K562 (cell line): ENCODE results near the gene B3GALT4. TPM values are rescaled to one million over a fixed set of nuclear protein-coding genes. Genes with fewer than 3 reads are reported as not detected.
"Not testable (repeated sequence)": the region's sequence is repeated elsewhere in the genome, so short reads cannot be mapped to it uniquely, and the experiment has no call there.

Experiments
- ATAC-seq: fragments of 200-7000 bp; cut with Tn5 transposase; 3 replicates; pipeline ENCODE4 v1.9.1; 2020; ENCODE audit warnings: moderate library complexity
- BruUV-seq: library from RNA; stranded (reverse); fragments of 400-500 nt; replicated peaks from 2 replicates; lab custom pipeline; 2021; lab: Mats Ljungman, UMichigan
- CTCF ChIA-PET: fragments of 300-600 bp; formaldehyde crosslinking; extraction: SDS; loops from one replicate; lab custom pipeline; 2021; ENCODE audit warnings: low intra/inter-chr PET ratio; lab: Yijun Ruan, JAX
- POLR2A ChIA-PET: fragments of 300-600, 350-650 bp; sonication (Branson Sonifier 250); formaldehyde crosslinking; extraction: SDS; loops from one replicate; lab custom pipeline; 2021; ENCODE audit warnings: antibody characterized with exemption, inconsistent platforms; lab: Yijun Ruan, JAX
- DNase-seq, 4 experiments: peaks; one replicate each; pipeline versions ENCODE4 v3.0.0 to v3.0.0-alpha.2; 2011 to 2018; ENCODE audit warnings: low spot score in 3 of 4, mixed read lengths in 3 of 4; ENCODE audit errors: extremely low read depth in 1 of 4
- FAIRE-seq: peaks from 2 replicates; lab custom pipeline; 2011; peaks lifted over from hg19 to GRCh38; lab: Jason Lieb, UNC
- H2AFZ ChIP-seq: 2 replicates; pipeline ENCODE4 v1.6.0; 2011; ENCODE audit warnings: low read depth, low read length, control low read depth, inconsistent platforms
- H3K27ac ChIP-seq: fragments of 200-600 bp; 3 replicates; pipeline ENCODE4 v1.8.0; 2011; ENCODE audit warnings: low read depth, mild to moderate bottlenecking, control low read depth, inconsistent platforms, low read length, moderate library complexity, mixed read lengths; ENCODE audit errors: extremely low read depth
- H3K27me3 ChIP-seq, 2 experiments: fragments of 300-600 bp in 1 of 2; 2 replicates in 1 of 2; 3 replicates in 1 of 2; pipeline versions ENCODE4 v1.6.0 to v1.8.0; 2011; ENCODE audit warnings: inconsistent platforms in 2 of 2, low read length in 2 of 2, mild to moderate bottlenecking in 1 of 2, mixed read lengths in 1 of 2, moderate library complexity in 1 of 2; ENCODE audit not compliant: control insufficient read depth in 2 of 2, insufficient read depth in 2 of 2
- H3K36me3 ChIP-seq: fragments of 300-600 bp; 3 replicates; pipeline ENCODE4 v1.8.0; 2011; ENCODE audit warnings: mild to moderate bottlenecking, low read length, inconsistent platforms; ENCODE audit not compliant: control insufficient read depth, insufficient read depth
- H3K4me1 ChIP-seq, 2 experiments: fragments of 200-600 bp in 1 of 2; replicated peaks in 1 of 2; 2 replicates in 1 of 2; 3 replicates in 1 of 2; pipeline versions ENCODE4 v1.5.1 to v1.8.0; 2011; ENCODE audit warnings: inconsistent platforms in 2 of 2, low read length in 2 of 2, mild to moderate bottlenecking in 1 of 2, mixed read lengths in 1 of 2, moderate library complexity in 1 of 2; ENCODE audit not compliant: control insufficient read depth in 2 of 2, insufficient read depth in 2 of 2
- H3K4me2 ChIP-seq: 2 replicates; pipeline ENCODE4 v1.6.1; 2011; ENCODE audit warnings: low read length, control low read depth, inconsistent platforms, mixed read lengths; ENCODE audit not compliant: insufficient read depth
- H3K4me3 ChIP-seq: fragments of 200-600 bp; sonication (generic), shearing (Covaris generic); 2 replicates; pipeline ENCODE4 v1.5.1; 2016; ENCODE audit warnings: control low read depth, inconsistent platforms
- H3K79me2 ChIP-seq: fragments of 200-600 bp; 3 replicates; pipeline ENCODE4 v1.8.0; 2011; ENCODE audit warnings: low read length, inconsistent platforms; ENCODE audit not compliant: control insufficient read depth, insufficient read depth
- H3K9ac ChIP-seq, 2 experiments: 2 replicates each; pipeline versions ENCODE4 v1.6.0 to v1.6.1; 2011; ENCODE audit warnings: low read depth in 2 of 2, low read length in 2 of 2, control low read depth in 1 of 2, inconsistent platforms in 1 of 2, mild to moderate bottlenecking in 1 of 2, mixed read lengths in 1 of 2; ENCODE audit not compliant: insufficient read depth in 1 of 2
- H3K9me1 ChIP-seq: one replicate; pipeline ENCODE4 v1.6.0; 2011; ENCODE audit warnings: inconsistent platforms, mild to moderate bottlenecking, low read length, moderate library complexity; ENCODE audit not compliant: control insufficient read depth, insufficient read depth
- H3K9me3 ChIP-seq: replicated peaks from 2 replicates; pipeline ENCODE4 v1.5.1; 2011; ENCODE audit warnings: low read depth, low read length, inconsistent platforms; ENCODE audit not compliant: control insufficient read depth, insufficient read depth
- H4K20me1 ChIP-seq: replicated peaks from 2 replicates; pipeline ENCODE4 v1.6.1; 2011; ENCODE audit warnings: low read length, inconsistent platforms, mixed read lengths; ENCODE audit not compliant: control insufficient read depth, insufficient read depth
- CREBBP ChIP-seq: IDR thresholded peaks from one replicate; pipeline ENCODE4 v1.6.1; 2012; ENCODE audit warnings: low read depth, mild to moderate bottlenecking, control low read depth, inconsistent platforms, low read length
- RBM25 ChIP-seq: fragments of 200-400 bp; formaldehyde crosslinking; IDR thresholded peaks from 2 replicates; pipeline ENCODE4 v1.6.1; 2018; ENCODE audit warnings: low read length, low read depth, moderate library complexity; ENCODE audit not compliant: severe bottlenecking
- ZNF146 ChIP-seq: IDR thresholded peaks from one replicate; pipeline ENCODE4 v1.6.1; 2018; ENCODE audit warnings: missing compliant biosample characterization; ENCODE audit not compliant: unreplicated experiment
- WGBS: fragments of 100-300 bp; shearing (Covaris generic); methylation state at CpG from one replicate; pipeline ENCODE4 v1.1.6; 2016; ENCODE audit warnings: low coverage, mixed read lengths; ENCODE audit not compliant: insufficient coverage; ENCODE audit errors: missing lambda C conversion rate; 5-methylcytosine and 5-hydroxymethylcytosine counted together
- in situ Hi-C: fragments of 300-500 bp; cut with MboI; formaldehyde crosslinking; loops from 4 replicates; pipeline ENCODE4 v1.15.0; 2018; ENCODE audit warnings: inconsistent platforms, mixed read lengths
- intact Hi-C: fragments of 100-400 bp; cut with micrococcal nuclease; formaldehyde crosslinking; loops from 2 replicates; pipeline ENCODE4 v1.14.2; 2022
- polyA plus RNA-seq, 8 experiments: library from polyadenylated mRNA; depleted of rRNA in 4 of 8; stranded (reverse) in 5 of 8; unstranded in 3 of 8; fragments of >200 nt; fragmentation: Nextera tagmentation in 2 of 8; fragmentation: Illumina TruSeq in 1 of 8; extraction: Ambion mirVana in 2 of 8; extraction: Trizol in 1 of 8; gene quantifications; 2 replicates each; pipeline versions ENCODE4 v1.2.1 to v1.2.3, GENCODE V29; 2011 to 2014; ENCODE audit warnings: inconsistent platforms in 1 of 8, missing spikeins in 1 of 8
- total RNA-seq, 7 experiments: library from RNA; depleted of rRNA in 6 of 7; stranded (reverse); fragments of >200 nt in 6 of 7; fragmentation: Illumina TruSeq in 2 of 7; extraction: Trizol in 2 of 7; gene quantifications; 2 replicates each; pipeline versions ENCODE4 v1.2.1 to v1.2.3, GENCODE V29; 2011 to 2021; ENCODE audit warnings: low replicate concordance in 1 of 7

B3GALT4 gene
- total and polyA plus RNA-seq, 9 of the 15 experiments (the other 6 are each of a cell fraction or from before 2014, with no cell fraction given), result 0.11 to 1.3 (median 0.53) TPM; not detected in 1

DNA sequence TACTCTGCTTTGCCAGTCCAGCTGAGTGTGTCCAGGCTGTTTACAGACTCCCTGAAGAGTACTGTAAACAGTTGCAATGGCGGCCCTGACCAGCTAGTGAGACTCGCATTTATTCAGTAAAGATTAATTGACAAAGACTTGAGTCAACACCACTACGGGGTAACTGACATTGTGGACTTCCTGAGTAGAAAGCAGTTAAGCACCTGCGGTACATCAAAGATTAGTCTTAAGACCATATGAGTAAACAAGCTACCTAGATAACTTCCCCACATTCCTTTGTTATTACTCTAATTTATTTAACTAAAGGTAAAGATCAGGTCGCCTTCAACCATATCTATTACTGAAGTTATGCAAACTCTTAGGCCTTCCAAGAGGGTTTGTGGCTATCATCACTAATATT, 17.9 kb upstream of the B3GALT4 start:
- Histone ChIP-seq H3K9me3 (no peaks in the 10 kb centered on the region), H3K4me2 (no peak overlapping the region), H3K9me1 (no peaks in the 10 kb centered on the region), H3K4me3 (no peak overlapping the region), H3K4me1 (no peaks in the 10 kb centered on the region; a peak in 1 of 5 replicates), H3K27me3 (no peaks in the 10 kb centered on the region), H3K79me2 (no peaks in the 10 kb centered on the region), H3K9ac (no peak overlapping the region), H2AFZ (no peak overlapping the region), H3K27ac (no peak overlapping the region), H4K20me1 (no peaks in the 10 kb centered on the region)
- ChIA-PET POLR2A (interaction anchor here (0.7 to 2.9 kb wide), 3 partner anchors 10 to 725 kb away, joined by 3 to 20 read pairs (median 6); partner anchors contain the start of genes RPS18 and VPS52), CTCF (no interaction called here)
- in situ Hi-C loops (no loop called here), intact Hi-C loops (no loop called here)
- ATAC-seq, result no peak
- BruUV-seq, result no TSS peak
- DNase-seq, result no peak
- 79% methylated on average over 5 of the region's 5 CpGs for WGBS
- FAIRE-seq, result no peak
- TF ChIP-seq CREBBP, result no peak
- TF ChIP-seq, all 486 proteins: peak for 0
- peaks cover 57% of the 10 kb centered on the region for H3K36me3 ChIP-seq

DNA sequence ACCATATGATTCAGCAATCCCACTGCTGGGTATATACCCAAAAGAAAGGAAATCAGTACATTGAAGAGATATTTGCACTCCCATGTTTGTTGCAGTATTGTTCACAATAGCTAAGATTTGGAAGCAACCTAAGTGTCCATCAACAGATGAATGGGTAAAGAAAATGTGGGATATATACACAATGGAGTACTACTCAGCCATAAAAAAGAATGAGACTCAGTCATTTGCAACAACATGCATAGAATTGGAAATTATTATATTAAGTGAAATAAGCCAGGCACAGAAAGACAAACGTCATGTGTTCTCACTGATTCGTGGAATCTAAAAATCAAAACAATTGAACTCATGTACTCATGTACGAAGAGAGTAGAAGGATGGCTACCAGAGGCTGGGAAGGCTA, 14.4 kb upstream of the B3GALT4 start:
- POLR2A ChIA-PET, result interaction anchor here (0.6 to 5.2 kb wide), 3 partner anchors 9 to 291 kb away, joined by 3 to 35 read pairs (median 30); partner anchors contain the start of genes RPS18 and VPS52
- H3K9me3 ChIP-seq, H3K4me2 ChIP-seq, H2AFZ ChIP-seq, FAIRE-seq, H3K9me1 ChIP-seq, intact Hi-C loops, H3K9ac ChIP-seq, H3K4me1 ChIP-seq, in situ Hi-C loops, H4K20me1 ChIP-seq, CTCF ChIA-PET, ATAC-seq, H3K4me3 ChIP-seq, BruUV-seq, H3K27ac ChIP-seq, H3K27me3 ChIP-seq, H3K79me2 ChIP-seq, DNase-seq: not testable (repeated sequence)
- 65% methylated on average over 3 of the region's 3 CpGs for WGBS
- TF ChIP-seq ZNF146 (peak; percentile 78), RBM25 (peak; percentile 32)
- peaks cover 79% of the 10 kb centered on the region for H3K36me3 ChIP-seq
